ENCODE data around the gene TSPAN10. TPM values are rescaled to one million over a fixed set of nuclear protein-coding genes. Genes with fewer than 3 reads are reported as not detected.

The TSPAN10 gene
- total and polyA plus RNA-seq, 2 of the 13 experiments (the other 11 are each of a cell fraction or from before 2014, with no cell fraction given) = 0.54 to 0.75 TPM

DNA sequence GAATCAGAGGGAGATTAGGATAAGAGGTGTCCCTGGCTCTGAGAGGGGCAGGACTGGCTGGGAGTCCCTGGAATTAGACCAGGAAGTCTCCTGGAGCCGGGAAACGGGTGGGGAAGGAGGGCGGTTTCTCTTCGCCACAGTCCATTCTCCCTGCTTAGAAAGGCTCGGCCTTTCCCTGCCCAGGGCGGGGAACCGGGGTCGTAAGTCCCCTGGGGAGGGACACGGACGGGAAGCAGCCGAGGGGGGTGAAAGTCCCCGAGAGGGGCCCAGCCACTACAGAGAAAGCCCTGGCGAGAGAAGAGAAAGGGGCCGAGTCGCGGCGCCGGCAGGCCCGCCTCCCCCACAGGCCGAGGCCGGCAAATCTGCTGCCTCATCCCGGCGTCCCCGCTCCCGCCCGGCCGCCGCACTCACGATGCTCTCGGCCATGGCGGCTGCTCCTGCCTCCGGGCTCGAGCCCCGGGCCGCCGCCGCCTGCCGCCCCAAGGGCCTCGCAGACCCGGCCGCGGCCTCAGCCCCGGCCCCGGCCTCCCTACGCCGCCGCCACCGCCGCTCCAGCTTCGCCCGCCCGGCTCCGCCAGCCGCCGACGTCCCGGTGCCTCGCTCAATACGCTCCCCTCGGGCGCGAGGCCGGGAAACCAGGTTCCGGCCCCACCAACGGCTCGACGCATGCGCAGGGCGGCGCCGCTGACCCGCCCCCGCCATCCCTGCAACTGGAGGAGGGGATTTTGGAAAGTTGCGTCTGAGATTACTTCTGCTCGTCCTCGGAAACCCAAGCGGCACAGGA is at the start of gene TSPAN10, which contains the start of gene NPLOC4 (continued):
- TF ChIP-seq, protein P1, sequence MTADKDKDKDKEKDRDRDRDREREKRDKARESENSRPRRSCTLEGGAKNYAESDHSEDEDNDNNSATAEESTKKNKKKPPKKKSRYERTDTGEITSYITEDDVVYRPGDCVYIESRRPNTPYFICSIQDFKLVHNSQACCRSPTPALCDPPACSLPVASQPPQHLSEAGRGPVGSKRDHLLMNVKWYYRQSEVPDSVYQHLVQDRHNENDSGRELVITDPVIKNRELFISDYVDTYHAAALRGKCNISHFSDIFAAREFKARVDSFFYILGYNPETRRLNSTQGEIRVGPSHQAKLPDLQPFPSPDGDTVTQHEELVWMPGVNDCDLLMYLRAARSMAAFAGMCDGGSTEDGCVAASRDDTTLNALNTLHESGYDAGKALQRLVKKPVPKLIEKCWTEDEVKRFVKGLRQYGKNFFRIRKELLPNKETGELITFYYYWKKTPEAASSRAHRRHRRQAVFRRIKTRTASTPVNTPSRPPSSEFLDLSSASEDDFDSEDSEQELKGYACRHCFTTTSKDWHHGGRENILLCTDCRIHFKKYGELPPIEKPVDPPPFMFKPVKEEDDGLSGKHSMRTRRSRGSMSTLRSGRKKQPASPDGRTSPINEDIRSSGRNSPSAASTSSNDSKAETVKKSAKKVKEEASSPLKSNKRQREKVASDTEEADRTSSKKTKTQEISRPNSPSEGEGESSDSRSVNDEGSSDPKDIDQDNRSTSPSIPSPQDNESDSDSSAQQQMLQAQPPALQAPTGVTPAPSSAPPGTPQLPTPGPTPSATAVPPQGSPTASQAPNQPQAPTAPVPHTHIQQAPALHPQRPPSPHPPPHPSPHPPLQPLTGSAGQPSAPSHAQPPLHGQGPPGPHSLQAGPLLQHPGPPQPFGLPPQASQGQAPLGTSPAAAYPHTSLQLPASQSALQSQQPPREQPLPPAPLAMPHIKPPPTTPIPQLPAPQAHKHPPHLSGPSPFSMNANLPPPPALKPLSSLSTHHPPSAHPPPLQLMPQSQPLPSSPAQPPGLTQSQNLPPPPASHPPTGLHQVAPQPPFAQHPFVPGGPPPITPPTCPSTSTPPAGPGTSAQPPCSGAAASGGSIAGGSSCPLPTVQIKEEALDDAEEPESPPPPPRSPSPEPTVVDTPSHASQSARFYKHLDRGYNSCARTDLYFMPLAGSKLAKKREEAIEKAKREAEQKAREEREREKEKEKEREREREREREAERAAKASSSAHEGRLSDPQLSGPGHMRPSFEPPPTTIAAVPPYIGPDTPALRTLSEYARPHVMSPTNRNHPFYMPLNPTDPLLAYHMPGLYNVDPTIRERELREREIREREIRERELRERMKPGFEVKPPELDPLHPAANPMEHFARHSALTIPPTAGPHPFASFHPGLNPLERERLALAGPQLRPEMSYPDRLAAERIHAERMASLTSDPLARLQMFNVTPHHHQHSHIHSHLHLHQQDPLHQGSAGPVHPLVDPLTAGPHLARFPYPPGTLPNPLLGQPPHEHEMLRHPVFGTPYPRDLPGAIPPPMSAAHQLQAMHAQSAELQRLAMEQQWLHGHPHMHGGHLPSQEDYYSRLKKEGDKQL (CRISPR knock-in tag; IDR thresholded peaks at IDR 0.05; ENCODE audit: low read depth) = 0 out of 2 replicates have a peak, but pooled peaks have one; percentile 44
- TF ChIP-seq PHF8 (CRISPR knock-in tag; IDR thresholded peaks at IDR 0.05) = peak; percentile 90
- TF ChIP-seq FOXK1 (CRISPR knock-in tag; IDR thresholded peaks at IDR 0.05; ENCODE audit: borderline replicate concordance, low read depth) = peak; percentile 92
- TF ChIP-seq ZBTB8A (CRISPR knock-in tag; IDR thresholded peaks at IDR 0.05; ENCODE audit: borderline replicate concordance, low read depth) = no peak
- TF ChIP-seq ZNF558 (CRISPR knock-in tag; IDR thresholded peaks at IDR 0.05; ENCODE audit: borderline replicate concordance) = peak; percentile 73; the same call in 1 of the 2 replicates
- TF ChIP-seq BHLHE40 (IDR thresholded peaks at IDR 0.05; ENCODE audit: low read length) = peak; percentile 44; the same call in 1 of the 2 replicates
- TF ChIP-seq, protein P2, sequence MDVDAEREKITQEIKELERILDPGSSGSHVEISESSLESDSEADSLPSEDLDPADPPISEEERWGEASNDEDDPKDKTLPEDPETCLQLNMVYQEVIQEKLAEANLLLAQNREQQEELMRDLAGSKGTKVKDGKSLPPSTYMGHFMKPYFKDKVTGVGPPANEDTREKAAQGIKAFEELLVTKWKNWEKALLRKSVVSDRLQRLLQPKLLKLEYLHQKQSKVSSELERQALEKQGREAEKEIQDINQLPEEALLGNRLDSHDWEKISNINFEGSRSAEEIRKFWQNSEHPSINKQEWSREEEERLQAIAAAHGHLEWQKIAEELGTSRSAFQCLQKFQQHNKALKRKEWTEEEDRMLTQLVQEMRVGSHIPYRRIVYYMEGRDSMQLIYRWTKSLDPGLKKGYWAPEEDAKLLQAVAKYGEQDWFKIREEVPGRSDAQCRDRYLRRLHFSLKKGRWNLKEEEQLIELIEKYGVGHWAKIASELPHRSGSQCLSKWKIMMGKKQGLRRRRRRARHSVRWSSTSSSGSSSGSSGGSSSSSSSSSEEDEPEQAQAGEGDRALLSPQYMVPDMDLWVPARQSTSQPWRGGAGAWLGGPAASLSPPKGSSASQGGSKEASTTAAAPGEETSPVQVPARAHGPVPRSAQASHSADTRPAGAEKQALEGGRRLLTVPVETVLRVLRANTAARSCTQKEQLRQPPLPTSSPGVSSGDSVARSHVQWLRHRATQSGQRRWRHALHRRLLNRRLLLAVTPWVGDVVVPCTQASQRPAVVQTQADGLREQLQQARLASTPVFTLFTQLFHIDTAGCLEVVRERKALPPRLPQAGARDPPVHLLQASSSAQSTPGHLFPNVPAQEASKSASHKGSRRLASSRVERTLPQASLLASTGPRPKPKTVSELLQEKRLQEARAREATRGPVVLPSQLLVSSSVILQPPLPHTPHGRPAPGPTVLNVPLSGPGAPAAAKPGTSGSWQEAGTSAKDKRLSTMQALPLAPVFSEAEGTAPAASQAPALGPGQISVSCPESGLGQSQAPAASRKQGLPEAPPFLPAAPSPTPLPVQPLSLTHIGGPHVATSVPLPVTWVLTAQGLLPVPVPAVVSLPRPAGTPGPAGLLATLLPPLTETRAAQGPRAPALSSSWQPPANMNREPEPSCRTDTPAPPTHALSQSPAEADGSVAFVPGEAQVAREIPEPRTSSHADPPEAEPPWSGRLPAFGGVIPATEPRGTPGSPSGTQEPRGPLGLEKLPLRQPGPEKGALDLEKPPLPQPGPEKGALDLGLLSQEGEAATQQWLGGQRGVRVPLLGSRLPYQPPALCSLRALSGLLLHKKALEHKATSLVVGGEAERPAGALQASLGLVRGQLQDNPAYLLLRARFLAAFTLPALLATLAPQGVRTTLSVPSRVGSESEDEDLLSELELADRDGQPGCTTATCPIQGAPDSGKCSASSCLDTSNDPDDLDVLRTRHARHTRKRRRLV (CRISPR knock-in tag; IDR thresholded peaks at IDR 0.05) = 0 out of 2 replicates have a peak, but pooled peaks have one; percentile 50
- peak; percentile 87 for TF ChIP-seq POGZ (CRISPR knock-in tag; IDR thresholded peaks at IDR 0.05)
- peak; percentile 59 for TF ChIP-seq SOX5 (CRISPR knock-in tag; IDR thresholded peaks at IDR 0.05; ENCODE audit: borderline replicate concordance)
- TF ChIP-seq, protein P3, sequence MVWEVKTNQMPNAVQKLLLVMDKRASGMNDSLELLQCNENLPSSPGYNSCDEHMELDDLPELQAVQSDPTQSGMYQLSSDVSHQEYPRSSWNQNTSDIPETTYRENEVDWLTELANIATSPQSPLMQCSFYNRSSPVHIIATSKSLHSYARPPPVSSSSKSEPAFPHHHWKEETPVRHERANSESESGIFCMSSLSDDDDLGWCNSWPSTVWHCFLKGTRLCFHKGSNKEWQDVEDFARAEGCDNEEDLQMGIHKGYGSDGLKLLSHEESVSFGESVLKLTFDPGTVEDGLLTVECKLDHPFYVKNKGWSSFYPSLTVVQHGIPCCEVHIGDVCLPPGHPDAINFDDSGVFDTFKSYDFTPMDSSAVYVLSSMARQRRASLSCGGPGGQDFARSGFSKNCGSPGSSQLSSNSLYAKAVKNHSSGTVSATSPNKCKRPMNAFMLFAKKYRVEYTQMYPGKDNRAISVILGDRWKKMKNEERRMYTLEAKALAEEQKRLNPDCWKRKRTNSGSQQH (CRISPR knock-in tag; IDR thresholded peaks at IDR 0.05; ENCODE audit: low read depth) = peak; percentile 97
- TF ChIP-seq, protein P4, sequence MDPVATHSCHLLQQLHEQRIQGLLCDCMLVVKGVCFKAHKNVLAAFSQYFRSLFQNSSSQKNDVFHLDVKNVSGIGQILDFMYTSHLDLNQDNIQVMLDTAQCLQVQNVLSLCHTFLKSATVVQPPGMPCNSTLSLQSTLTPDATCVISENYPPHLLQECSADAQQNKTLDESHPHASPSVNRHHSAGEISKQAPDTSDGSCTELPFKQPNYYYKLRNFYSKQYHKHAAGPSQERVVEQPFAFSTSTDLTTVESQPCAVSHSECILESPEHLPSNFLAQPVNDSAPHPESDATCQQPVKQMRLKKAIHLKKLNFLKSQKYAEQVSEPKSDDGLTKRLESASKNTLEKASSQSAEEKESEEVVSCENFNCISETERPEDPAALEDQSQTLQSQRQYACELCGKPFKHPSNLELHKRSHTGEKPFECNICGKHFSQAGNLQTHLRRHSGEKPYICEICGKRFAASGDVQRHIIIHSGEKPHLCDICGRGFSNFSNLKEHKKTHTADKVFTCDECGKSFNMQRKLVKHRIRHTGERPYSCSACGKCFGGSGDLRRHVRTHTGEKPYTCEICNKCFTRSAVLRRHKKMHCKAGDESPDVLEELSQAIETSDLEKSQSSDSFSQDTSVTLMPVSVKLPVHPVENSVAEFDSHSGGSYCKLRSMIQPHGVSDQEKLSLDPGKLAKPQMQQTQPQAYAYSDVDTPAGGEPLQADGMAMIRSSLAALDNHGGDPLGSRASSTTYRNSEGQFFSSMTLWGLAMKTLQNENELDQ (CRISPR knock-in tag; IDR thresholded peaks at IDR 0.05; ENCODE audit: borderline replicate concordance) = peak; percentile 21; the same call in 1 of the 2 replicates
- peak; percentile 65 to 73; a peak in 2 of 4 replicates for TF ChIP-seq EP300 (IDR thresholded peaks at IDR 0.05; ENCODE audit: low read depth in 2 of 2, low read length in 2 of 2)
- peak; percentile 60; the same call in 1 of the 2 replicates for TF ChIP-seq EP300 (CRISPR knock-in tag; IDR thresholded peaks at IDR 0.05; ENCODE audit: borderline replicate concordance)

Measured in HepG2 (cell line).